ENCODE data around the gene EME2. TPM values are rescaled to one million over a fixed set of nuclear protein-coding genes. Genes with fewer than 3 reads are reported as not detected.

Gene EME2
- total and polyA plus RNA-seq, 2 experiments from 2014 or later: 4.1 to 15.0 TPM

DNA sequence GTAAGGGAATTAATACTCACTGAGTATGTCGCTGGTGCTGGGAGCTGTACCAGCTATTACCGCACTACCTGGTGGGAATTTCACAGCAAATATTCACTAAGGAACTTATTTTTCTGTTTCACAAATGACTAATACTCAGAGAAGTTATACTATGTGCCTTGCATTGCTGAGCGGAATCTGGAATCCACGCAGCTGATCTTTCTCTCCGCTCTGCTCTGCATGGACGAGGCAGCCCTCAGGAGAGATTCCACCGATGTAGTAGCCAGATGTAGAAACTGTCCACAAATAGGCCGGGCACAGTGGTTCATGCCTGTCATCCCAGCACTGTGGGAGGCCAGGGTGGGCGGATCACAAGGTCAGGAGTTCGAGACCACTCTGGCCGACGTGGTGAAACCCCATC, 18.4 kb upstream of the EME2 start:
- Histone ChIP-seq H3K4me2 (no peak overlapping the region), H3K9me2 (ENCODE audit: insufficient read depth) (no peaks in the 10 kb centered on the region), H2AFZ (no peak overlapping the region), H3F3A (replicated peaks; ENCODE audit: low read depth) (no peaks in the 10 kb centered on the region), H3K4me3 (no peak overlapping the region), H3K27ac (ENCODE audit: low read depth) (no peak overlapping the region), H4K20me1 (replicated peaks; ENCODE audit: insufficient read depth) (no peaks in the 10 kb centered on the region), H3K36me3 (ENCODE audit: insufficient read depth) (no peaks in the 10 kb centered on the region; the same call in 1 of the 2 replicates), H3K4me1 (ENCODE audit: insufficient read depth) (no peaks in the 10 kb centered on the region), H3K79me2 (replicated peaks; ENCODE audit: insufficient read depth) (no peaks in the 10 kb centered on the region), H3K27me3 (ENCODE audit: insufficient read depth) (no peaks in the 10 kb centered on the region)
- ATAC-seq (no peak), DNase-seq (ENCODE audit: low spot score) (no peak)
- TF ChIP-seq JUNB (IDR thresholded peaks at IDR 0.05; ENCODE audit: unreplicated experiment): no peak
- TF ChIP-seq ZNF114 (CRISPR knock-in tag; IDR thresholded peaks at IDR 0.05): no peak
- no peak for TF ChIP-seq CREB1 (CRISPR knock-in tag; IDR thresholded peaks at IDR 0.05; ENCODE audit: low read depth)
- TF ChIP-seq EZH2 (IDR thresholded peaks at IDR 0.05; ENCODE audit: low read depth, unreplicated experiment): no peak
- TF ChIP-seq, protein P1, sequence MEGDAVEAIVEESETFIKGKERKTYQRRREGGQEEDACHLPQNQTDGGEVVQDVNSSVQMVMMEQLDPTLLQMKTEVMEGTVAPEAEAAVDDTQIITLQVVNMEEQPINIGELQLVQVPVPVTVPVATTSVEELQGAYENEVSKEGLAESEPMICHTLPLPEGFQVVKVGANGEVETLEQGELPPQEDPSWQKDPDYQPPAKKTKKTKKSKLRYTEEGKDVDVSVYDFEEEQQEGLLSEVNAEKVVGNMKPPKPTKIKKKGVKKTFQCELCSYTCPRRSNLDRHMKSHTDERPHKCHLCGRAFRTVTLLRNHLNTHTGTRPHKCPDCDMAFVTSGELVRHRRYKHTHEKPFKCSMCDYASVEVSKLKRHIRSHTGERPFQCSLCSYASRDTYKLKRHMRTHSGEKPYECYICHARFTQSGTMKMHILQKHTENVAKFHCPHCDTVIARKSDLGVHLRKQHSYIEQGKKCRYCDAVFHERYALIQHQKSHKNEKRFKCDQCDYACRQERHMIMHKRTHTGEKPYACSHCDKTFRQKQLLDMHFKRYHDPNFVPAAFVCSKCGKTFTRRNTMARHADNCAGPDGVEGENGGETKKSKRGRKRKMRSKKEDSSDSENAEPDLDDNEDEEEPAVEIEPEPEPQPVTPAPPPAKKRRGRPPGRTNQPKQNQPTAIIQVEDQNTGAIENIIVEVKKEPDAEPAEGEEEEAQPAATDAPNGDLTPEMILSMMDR (conservative IDR thresholded peaks at IDR 0.05; ENCODE audit: low read depth in 2 of 2): no peak
- TF ChIP-seq EZH2phosphoT487 (IDR thresholded peaks at IDR 0.05; ENCODE audit: unreplicated experiment): no peak
- TF ChIP-seq, protein P2, sequence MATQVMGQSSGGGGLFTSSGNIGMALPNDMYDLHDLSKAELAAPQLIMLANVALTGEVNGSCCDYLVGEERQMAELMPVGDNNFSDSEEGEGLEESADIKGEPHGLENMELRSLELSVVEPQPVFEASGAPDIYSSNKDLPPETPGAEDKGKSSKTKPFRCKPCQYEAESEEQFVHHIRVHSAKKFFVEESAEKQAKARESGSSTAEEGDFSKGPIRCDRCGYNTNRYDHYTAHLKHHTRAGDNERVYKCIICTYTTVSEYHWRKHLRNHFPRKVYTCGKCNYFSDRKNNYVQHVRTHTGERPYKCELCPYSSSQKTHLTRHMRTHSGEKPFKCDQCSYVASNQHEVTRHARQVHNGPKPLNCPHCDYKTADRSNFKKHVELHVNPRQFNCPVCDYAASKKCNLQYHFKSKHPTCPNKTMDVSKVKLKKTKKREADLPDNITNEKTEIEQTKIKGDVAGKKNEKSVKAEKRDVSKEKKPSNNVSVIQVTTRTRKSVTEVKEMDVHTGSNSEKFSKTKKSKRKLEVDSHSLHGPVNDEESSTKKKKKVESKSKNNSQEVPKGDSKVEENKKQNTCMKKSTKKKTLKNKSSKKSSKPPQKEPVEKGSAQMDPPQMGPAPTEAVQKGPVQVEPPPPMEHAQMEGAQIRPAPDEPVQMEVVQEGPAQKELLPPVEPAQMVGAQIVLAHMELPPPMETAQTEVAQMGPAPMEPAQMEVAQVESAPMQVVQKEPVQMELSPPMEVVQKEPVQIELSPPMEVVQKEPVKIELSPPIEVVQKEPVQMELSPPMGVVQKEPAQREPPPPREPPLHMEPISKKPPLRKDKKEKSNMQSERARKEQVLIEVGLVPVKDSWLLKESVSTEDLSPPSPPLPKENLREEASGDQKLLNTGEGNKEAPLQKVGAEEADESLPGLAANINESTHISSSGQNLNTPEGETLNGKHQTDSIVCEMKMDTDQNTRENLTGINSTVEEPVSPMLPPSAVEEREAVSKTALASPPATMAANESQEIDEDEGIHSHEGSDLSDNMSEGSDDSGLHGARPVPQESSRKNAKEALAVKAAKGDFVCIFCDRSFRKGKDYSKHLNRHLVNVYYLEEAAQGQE (IDR thresholded peaks at IDR 0.05; ENCODE audit: unreplicated experiment): no peak
- no peak for TF ChIP-seq NANOG (IDR thresholded peaks at IDR 0.05; ENCODE audit: borderline replicate concordance)
- TF ChIP-seq, protein P3, sequence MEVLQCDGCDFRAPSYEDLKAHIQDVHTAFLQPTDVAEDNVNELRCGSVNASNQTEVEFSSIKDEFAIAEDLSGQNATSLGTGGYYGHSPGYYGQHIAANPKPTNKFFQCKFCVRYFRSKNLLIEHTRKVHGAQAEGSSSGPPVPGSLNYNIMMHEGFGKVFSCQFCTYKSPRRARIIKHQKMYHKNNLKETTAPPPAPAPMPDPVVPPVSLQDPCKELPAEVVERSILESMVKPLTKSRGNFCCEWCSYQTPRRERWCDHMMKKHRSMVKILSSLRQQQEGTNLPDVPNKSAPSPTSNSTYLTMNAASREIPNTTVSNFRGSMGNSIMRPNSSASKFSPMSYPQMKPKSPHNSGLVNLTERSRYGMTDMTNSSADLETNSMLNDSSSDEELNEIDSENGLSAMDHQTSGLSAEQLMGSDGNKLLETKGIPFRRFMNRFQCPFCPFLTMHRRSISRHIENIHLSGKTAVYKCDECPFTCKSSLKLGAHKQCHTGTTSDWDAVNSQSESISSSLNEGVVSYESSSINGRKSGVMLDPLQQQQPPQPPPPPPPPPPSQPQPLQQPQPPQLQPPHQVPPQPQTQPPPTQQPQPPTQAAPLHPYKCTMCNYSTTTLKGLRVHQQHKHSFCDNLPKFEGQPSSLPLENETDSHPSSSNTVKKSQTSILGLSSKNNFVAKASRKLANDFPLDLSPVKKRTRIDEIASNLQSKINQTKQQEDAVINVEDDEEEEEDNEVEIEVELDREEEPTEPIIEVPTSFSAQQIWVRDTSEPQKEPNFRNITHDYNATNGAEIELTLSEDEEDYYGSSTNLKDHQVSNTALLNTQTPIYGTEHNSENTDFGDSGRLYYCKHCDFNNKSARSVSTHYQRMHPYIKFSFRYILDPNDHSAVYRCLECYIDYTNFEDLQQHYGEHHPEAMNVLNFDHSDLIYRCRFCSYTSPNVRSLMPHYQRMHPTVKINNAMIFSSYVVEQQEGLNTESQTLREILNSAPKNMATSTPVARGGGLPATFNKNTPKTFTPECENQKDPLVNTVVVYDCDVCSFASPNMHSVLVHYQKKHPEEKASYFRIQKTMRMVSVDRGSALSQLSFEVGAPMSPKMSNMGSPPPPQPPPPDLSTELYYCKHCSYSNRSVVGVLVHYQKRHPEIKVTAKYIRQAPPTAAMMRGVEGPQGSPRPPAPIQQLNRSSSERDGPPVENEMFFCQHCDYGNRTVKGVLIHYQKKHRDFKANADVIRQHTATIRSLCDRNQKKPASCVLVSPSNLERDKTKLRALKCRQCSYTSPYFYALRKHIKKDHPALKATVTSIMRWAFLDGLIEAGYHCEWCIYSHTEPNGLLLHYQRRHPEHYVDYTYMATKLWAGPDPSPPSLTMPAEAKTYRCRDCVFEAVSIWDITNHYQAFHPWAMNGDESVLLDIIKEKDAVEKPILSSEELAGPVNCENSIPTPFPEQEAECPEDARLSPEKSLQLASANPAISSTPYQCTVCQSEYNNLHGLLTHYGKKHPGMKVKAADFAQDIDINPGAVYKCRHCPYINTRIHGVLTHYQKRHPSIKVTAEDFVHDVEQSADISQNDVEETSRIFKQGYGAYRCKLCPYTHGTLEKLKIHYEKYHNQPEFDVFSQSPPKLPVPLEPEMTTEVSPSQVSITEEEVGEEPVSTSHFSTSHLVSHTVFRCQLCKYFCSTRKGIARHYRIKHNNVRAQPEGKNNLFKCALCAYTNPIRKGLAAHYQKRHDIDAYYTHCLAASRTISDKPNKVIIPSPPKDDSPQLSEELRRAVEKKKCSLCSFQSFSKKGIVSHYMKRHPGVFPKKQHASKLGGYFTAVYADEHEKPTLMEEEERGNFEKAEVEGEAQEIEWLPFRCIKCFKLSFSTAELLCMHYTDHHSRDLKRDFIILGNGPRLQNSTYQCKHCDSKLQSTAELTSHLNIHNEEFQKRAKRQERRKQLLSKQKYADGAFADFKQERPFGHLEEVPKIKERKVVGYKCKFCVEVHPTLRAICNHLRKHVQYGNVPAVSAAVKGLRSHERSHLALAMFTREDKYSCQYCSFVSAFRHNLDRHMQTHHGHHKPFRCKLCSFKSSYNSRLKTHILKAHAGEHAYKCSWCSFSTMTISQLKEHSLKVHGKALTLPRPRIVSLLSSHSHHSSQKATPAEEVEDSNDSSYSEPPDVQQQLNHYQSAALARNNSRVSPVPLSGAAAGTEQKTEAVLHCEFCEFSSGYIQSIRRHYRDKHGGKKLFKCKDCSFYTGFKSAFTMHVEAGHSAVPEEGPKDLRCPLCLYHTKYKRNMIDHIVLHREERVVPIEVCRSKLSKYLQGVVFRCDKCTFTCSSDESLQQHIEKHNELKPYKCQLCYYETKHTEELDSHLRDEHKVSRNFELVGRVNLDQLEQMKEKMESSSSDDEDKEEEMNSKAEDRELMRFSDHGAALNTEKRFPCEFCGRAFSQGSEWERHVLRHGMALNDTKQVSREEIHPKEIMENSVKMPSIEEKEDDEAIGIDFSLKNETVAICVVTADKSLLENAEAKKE (CRISPR knock-in tag; IDR thresholded peaks at IDR 0.05): no peak
- no peak for TF ChIP-seq STAT1 (IDR thresholded peaks at IDR 0.05; ENCODE audit: unreplicated experiment)
- TF ChIP-seq, protein P4, sequence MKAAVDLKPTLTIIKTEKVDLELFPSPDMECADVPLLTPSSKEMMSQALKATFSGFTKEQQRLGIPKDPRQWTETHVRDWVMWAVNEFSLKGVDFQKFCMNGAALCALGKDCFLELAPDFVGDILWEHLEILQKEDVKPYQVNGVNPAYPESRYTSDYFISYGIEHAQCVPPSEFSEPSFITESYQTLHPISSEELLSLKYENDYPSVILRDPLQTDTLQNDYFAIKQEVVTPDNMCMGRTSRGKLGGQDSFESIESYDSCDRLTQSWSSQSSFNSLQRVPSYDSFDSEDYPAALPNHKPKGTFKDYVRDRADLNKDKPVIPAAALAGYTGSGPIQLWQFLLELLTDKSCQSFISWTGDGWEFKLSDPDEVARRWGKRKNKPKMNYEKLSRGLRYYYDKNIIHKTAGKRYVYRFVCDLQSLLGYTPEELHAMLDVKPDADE (IDR thresholded peaks at IDR 0.05): no peak
- TF ChIP-seq POLR2AphosphoS5 (IDR thresholded peaks at IDR 0.05; ENCODE audit: low read depth): no peak
- no peak for TF ChIP-seq ZNF331 (CRISPR knock-in tag; IDR thresholded peaks at IDR 0.05; ENCODE audit: low read depth)
- peaks cover 11% of the 10 kb centered on the region for H3K36me3 Mint-ChIP-seq (ENCODE audit: low read depth)
- no peak overlapping the region for H3K4me3 Mint-ChIP-seq
- peaks cover 12% of the 10 kb centered on the region for H3K27me3 Mint-ChIP-seq (ENCODE audit: insufficient read depth, low read depth, poor library complexity)
- no peaks in the 10 kb centered on the region for H3K4me1 Mint-ChIP-seq
- no peak overlapping the region for H3K27ac Mint-ChIP-seq
- no peaks in the 10 kb centered on the region; the same call in 2 of the 3 replicates for H3K9me3 Mint-ChIP-seq

All from GM23338 (cell line).